Measurements from ENCODE around the gene RXRG.
"Not testable (repeated sequence)": the region's sequence is repeated elsewhere in the genome, so short reads cannot be mapped to it uniquely, and the experiment has no call there.

DNA sequence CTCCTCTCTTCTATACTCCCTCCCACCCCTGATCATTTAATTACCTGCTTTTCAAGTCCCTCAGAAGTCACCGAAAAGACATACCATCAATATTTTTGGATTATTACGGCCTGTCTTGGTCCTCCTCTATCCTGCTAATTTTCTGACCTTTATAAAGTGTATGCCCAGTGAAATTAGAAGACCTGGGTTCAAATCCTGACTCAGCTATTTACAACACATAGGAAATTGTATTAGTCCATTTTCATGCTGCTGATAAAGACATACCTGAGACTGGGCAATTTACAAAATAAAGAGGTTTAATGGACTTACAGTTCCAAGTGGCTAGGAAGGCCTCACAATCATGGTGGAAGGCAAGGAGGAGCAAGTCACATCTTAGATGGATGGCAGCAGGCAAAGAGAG, 14.8 kb upstream of the RXRG start:
- TF ChIP-seq EZH2phosphoT487 (IDR thresholded peaks at IDR 0.05; ENCODE audit: insufficient read depth, low read depth); EZH2 (IDR thresholded peaks at IDR 0.05; ENCODE audit: insufficient read depth, poor library complexity, severe bottlenecking): not testable (repeated sequence)

Data from GM23248 (cell line).